DMS53 (cell line): ENCODE data around the gene ATG9B.
"Not testable (repeated sequence)": the region's sequence is repeated elsewhere in the genome, so short reads cannot be mapped to it uniquely, and the experiment has no call there.

ENCODE experiments used
- DNase-seq: peaks from one replicate; lab custom pipeline; 2025; lab: John Stamatoyannopoulos, UW

ATG9B gene

GRCh38 chr7:151057989-151058780, 33.9 kb upstream of the ATG9B start:
- DNase-seq, result peak; percentile 100

DNA sequence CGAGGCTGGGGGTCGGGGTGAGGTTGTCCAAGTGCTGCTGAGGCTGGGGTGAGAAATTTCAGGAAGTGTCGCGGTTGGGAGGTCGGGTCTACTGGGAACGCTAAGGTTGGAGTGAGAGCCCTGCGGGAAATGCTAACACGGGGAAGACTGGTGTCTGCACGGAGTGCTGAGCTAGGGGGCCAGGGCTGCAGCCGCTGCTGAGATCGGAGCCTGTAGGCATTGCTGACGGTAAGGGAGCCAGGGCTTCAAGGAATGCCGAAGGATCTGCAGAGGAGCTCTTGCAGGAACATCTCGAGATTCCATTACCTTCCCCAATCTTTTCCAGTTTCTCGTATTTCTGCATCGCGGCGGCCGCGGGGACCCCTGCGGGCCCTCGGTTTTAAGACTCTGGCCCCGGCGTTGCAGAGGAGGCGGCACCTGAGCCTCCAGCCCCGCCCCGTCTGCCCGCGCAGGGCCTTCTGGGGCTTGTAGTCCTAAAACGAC, 33.3 kb upstream of the ATG9B start, which contains the start of gene CDK5:
Gene CDK5, minus strand, starts transcription at position 392 of the 483 bp plus-strand sequence. Its CDS starts 49 bp downstream, at position 343.
- peak; percentile 83 for DNase-seq

GRCh38 chr7:151056666-151057505, 32.6 kb upstream of the ATG9B start:
- DNase-seq, result no peak

DNA sequence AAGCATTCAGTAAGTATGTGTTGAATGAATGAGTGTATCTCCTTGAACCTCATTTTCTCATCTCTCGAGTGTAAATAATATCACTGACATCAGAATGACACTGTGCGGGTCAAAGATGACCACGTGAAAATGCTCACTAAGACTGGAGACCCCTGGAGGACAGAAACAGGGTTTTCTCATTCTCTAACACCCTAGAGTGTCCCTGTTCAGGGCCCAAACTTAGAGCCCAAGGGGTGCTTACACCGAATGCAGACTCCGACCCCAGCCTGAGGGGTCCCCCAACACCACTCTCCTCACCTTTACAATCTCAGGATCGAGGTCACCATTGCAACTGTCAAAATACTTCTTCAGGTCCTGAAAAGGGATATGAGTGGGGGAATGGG, 32.0 kb upstream of the ATG9B start:
- no peak for DNase-seq

- no peak for DNase-seq
Observed at GRCh38 chr7:151053751-151054150, 29.5 kb upstream of the ATG9B start.

DNA sequence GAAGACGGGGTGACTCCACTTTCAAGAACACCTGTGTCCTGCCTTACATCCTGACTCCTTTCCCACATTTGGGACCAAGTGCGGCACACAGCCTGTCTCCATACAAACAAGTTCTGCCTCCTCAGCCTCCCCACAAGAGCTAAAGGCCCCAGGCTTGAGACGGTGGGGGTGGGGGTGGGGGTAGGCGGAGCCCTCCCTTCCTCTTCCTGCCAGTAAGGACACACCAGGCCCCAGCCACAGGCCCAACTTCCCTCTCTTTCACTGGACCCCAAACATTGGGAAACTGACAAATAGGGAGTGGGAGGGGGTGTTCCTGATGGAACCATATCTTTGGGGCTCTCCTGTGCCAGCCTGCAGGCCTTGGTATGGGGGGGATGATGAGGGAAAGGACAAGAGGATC, 28.8 kb upstream of the ATG9B start:
- no peak for DNase-seq

DNA sequence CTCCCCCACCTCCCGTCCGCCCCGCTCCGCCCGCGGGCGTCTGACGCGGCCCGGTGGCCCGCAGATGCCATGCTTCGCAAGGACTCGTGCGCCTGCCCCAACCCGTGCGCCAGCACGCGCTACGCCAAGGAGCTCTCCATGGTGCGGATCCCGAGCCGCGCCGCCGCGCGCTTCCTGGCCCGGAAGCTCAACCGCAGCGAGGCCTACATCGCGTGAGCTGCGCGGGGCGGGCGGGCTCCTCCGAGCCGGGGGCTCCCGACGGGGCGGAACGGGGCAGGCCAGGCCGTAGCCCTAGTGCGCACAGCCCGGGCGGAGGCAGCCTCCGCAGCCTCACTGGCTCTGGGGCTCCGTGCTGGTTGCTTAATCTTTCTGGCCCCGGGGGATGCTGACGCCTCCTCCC, 26.8 kb upstream of the ATG9B start:
- DNase-seq, result peak; percentile 85

DNA sequence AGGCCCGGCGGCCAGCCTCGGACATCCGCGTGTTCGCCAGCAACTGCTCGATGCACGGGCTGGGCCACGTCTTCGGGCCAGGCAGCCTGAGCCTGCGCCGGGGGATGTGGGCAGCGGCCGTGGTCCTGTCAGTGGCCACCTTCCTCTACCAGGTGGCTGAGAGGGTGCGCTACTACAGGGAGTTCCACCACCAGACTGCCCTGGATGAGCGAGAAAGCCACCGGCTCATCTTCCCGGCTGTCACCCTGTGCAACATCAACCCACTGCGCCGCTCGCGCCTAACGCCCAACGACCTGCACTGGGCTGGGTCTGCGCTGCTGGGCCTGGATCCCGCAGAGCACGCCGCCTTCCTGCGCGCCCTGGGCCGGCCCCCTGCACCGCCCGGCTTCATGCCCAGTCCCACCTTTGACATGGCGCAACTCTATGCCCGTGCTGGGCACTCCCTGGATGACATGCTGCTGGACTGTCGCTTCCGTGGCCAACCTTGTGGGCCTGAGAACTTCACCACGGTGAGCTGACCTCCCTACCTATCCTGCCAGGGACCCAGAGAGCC, 24.7 kb upstream of the ATG9B start:
- no peak for DNase-seq

DNA sequence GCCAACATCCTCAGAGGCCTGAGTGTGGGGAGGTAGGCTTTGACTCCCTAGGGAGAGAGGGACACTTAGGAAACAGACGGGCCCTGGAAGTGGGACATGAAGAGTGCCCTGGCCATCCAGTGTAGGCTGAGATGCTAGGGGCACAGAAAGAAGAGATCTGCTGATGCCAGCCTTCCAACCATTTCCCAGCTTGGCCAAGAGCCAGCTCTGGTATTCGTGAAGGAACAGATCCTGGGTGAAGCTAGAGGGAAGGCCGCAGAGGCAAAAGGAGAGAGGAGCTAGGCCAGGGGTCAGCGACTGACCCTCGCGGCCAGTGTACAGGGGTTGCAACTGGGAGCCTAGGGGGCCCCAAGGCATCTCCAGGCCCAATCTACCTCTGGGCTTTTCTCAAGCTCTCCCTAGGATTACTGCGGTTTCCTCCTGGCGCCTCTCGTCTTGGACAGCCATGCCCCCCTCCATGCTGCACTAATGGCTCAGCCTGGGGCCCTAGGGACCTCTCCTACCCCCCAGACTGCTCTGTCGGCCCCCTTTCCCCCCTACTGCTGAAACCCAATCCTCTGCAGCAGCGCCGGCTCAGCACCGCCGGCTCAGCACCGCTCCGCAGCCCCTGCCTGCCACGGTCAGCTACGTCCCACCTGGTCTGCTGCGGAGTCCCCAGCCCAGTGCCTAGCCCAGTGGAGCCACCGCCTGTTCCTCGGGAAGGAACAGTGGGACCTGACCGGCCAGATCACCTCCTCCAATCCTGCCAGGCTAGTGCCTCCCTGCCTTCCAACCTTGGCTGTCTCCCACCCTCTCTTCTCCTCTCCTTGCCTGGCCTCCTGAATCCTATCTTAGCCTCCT, 23.9 kb upstream of the ATG9B start, which contains the start of gene ASIC3:
Gene ASIC3, plus strand, starts transcription at position 556 of the 840 bp plus-strand sequence. CDS start 355 bp downstream, outside the sequence.
- no peak for DNase-seq

GRCh38 chr7:151046603-151047573, 22.6 kb upstream of the ATG9B start:
- DNase-seq, result peak; percentile 66

DNA sequence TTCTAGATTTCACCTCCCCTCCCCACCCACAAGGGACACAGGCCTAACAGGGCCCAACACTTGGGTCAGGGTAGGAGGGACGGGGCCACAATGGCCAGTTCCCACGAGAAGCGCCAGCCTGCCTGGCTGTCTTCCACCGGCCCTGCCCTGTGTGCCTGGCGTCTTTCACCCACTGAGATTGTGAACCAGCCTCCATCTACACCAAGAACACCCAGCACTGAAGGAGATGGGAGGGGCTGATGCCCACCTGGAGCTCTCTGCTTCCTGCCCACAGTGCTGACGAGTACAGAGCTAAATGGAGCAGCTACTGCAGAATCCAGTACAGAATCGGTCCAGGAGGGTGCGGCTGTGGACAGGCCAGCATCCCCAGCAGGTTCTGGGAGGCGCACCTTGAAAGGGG, 21.7 kb upstream of the ATG9B start:
- no peak for DNase-seq

GRCh38 chr7:151045262-151045661, 21.0 kb upstream of the ATG9B start:
- DNase-seq, result no peak

GRCh38 chr7:151043959-151044358, 19.7 kb upstream of the ATG9B start:
- DNase-seq, result no peak

DNA sequence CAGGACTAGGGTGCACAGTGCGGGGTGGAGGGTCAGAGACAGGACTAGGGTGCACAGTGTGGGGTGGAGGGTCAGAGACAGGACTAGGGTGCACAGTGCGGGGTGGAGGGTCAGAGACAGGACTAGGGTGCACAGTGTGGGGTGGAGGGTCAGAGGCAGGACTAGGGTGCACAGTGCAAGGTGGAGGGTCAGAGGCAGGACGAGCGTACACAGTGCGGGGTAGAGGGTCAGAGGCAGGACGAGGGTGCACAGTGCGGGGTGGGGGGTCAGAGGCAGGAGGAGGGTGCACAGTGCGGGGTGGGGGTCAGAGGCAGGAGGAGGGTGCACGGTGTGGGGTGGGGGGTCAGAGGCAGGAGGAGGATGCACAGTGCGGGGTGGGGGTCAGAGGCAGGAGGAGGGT, 19.2 kb upstream of the ATG9B start:
- DNase-seq, result not testable (repeated sequence)

GRCh38 chr7:151040616-151041375, 16.5 kb upstream of the ATG9B start:
- DNase-seq, result no peak

DNA sequence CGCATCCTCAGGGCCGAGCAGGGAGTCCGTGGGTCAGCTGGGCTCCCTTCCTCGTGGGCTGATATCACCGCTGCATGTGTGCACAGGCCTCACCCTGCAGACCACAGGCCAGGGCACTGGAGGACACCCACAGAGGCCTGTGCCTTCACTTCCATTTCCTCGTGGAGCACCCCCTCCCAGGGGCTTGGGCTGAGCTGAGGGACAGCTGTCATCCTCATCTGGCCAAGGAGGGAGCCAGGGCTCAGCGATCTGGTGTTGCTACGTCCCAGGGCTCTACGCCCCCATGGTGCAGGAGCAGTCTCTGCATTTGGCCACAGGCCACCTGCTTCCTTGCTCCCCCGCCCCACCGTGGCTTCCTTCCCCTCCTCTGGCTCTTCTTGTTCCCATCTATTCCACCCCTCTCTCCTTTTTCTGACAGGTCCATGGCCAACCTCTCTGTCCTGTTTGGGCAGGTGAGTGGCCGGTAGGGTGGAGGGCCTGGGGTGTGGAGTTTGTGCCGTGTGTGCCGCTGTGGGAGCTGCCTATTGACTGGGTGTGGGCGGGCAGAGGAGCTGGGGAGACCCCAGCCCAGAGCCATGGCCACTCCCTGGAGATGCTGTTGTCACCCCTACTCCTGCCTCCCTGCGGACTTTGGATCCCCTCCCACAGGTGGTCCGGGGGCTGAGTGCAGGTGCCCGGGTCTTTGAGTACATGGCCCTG, 15.7 kb upstream of the ATG9B start:
- DNase-seq, result no peak

DNA sequence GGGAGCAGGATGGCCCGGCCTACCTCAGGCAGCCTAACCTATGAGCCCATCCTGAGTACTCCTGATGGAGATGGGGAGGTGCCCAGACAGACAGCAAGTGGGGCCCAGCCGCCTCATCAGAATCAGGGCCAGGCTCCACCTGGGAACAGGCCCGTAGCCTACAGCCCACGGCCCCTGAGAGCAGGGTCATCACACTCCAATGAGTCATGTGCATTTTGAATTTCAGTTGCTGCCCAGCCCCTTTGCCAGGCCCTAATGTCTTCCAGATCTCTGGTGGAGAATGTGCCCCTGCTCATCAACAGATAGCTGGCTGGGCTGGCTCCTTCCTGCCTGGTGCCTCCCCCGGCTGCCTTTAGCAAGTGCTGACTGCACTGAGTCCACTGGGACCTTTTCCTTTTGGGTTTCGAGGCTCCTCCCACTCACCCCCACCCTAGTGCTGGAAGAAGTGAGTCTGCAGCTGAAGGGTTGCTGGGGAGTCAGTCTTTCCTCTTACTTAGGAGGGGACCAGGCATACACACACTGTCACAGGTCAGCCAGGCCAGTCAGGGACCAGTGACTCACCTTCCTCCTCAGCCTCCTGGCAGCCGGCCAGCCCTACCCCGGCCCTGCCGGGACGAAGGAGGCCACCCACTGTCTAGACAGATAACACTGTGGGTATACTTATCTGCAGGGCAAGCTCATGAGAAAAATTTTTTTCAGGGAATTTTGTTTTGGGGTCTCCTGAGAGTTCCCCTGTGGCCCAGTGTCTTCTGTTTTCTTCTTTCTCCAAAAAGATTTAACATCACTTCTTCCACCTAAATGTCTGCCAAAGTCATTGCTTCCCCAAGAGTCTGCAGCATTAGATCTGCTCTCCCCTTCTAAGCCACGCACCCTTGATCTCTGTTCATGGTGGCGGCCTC, 14.9 kb upstream of the ATG9B start:
- peak; percentile 93 for DNase-seq

- no peak for DNase-seq
Observed at GRCh38 chr7:151035902-151036301, 11.6 kb upstream of the ATG9B start.
